Activated effector memory CD4-positive, alpha-beta T cell treated with anti-CD3 and anti-CD28 coated beads, Interleukin-2, amount 50 U/mL, for 16 hours (primary cell): ENCODE measurements around the gene KRT34.
"Not testable (repeated sequence)": the region's sequence is repeated elsewhere in the genome, so short reads cannot be mapped to it uniquely, and the experiment has no call there.

Experiments
- DNase-seq: peaks from one replicate; pipeline ENCODE4 v3.0.0-alpha.2; 2020

Gene KRT34

DNA sequence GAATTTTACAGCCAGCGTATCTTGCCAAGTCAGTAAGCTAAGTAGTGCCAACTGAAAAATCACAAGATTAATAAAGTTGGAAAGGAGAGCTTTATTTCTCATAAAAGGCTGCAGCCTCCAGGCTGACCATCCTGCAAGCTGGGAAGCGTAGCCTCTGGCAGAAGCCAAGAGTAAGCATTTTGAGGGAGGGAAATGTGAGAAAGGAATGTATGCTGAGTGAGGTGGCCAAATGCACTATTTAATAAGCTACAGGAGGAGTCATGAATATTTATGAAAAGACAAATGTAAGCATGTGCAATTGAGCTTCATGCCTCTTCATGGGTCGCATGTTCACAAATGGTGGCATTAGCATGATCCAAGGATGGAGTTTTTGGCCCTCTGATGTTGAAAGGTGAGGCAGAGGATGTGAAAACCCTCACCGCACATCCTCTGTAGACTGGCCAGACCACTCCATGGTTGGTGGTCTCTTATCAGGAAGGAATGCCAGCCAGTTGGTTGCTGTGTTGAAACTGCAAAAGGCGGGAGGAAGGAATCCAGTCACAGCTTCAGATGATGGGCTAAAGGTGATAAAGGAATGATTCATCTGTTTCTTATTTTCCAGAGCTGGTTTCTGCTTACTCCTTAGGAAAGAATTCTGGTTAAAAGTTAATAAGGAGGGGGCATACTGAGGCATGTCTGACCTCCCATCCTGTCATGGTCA lies 21.7 kb downstream of the KRT34 start:
- DNase-seq = no peak

- DNase-seq = no peak
These were observed 27.6 kb downstream of the KRT34 start for GRCh38 chr17:41354536-41354935.

- no peak for DNase-seq
These were observed 29.3 kb downstream of the KRT34 start for GRCh38 chr17:41352597-41353366.

DNA sequence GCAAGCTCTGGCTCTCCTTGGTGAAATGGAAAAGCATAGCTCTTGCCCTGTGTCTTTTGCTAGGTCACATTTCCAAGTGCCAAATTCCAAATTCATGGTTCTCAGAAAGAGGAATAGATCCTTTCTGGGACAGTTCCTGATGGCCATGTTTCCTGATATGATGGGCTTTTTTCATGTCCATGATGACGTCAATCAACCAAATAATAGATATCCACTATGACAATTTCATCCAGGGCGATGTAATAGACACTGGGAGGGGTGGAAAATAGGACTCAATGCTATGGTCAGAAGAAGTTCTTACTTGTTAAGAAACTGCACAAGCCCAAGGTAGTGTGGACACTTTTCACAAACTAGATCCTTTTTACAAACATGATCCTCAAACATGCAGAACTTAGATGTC lies 30.9 kb downstream of the KRT34 start:
- DNase-seq = no peak

DNA sequence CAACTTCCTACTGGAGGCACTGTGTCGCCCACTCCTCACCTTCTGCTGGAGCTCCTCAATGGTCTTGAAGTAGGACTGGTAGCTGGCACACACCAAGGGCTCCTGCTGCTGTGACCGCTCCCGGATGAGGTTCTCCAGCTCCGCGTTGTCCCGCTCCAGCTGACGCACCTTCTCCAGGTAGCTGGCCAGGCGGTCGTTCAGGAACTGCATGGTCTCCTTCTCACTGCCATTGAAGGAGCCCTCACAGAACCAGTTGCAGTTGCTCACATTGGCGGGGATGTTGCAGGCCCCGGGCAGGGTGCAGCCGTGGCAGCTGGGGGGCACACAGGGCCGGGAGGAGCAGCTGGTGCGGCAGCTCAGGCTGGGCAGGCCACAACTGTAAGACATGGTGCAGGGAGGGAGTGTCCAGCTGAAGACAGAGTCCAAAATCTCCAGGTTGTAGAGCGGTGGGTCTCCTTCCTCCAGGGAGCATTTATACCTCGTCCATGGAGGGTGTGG lies 31.7 kb downstream of the KRT34 start, which contains the start of gene KRT33A:
TSS of gene KRT33A (minus strand) at position 448 of the 498 bp plus-strand sequence. CDS start at position 387, 61 bp downstream.
- DNase-seq = not testable (repeated sequence)

DNA sequence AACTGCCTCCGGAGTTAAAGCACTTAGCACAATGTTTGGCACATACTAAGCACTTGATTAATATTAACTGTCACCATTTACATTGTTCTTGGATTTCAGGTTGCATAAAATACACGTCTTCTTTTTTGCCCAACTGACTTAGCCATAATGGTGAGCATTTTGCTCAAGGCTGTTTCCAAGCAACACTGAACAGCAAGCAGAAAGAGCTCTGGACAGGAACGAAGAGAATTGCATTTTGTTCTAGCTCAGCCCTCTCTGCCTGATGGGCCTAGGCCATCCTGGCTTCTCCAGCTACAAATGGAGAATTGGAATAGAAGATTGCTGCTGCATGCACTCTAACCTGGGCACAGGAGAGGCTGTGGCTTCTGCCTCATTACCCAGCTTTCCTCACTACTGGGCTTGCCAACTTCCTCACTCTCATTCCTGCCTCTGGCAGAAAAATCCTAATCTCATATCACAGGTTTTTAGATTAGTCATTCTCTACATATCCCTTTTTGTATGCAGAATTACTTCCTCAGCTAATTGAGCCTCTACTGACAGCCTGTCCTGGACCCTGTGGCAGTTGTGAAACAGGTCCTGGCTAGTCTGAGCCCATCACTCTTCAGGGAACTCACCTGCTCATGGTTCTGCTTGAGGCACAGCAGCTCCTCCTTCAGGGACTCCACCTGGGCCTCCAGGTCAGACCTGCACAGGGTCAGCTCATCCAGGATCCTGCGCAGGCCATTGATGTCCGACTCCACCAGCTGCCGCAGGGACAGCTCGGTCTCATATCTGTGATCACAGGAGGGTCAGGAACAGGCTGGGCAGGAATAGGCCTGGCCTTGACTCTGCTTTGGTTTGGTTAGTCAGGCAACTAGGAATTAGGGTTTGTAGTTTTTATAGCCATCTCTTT lies 34.0 kb downstream of the KRT34 start:
- no peak for DNase-seq

DNA sequence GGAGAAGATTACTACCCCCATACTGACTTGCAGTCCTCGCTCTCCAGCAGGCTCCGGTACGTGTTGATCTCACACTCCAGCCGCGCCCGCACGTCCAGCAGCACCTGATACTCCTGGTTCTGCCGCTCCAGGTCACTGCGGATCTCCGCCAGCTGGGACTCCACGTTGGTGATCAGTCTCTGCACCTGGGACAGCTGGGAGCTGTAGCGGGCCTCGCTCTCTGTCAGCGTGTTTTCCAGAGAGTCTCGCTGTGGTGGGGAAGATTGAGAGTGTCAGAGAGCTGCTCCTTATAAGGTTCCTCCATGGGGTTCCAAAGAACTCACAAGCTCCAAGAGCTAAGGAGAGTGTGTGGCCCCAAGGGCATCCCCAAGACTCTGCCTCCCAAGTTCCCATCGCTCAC lies 35.7 kb downstream of the KRT34 start:
- not testable (repeated sequence) for DNase-seq

GRCh38 chr17:41345992-41346391 lies 36.1 kb downstream of the KRT34 start:
- no peak for DNase-seq

DNA sequence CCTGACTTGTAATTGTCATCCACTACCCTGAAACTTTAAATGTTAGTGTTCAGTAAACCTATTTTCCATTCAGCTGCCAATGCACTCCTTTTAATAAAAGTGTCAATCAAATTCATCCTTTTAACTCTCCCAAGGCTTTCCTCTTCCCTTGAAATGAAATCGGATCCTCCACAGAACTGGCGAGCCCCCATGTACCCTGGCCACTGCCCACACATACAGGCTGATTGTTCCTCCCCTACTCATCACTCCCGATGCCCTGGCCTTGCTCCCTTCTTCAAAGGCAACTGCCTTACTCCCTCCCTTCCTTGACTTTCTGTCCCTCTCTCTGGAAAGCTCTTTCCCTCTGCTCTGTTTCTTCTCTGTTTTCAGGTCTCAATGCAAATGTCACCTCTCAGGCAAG lies 39.1 kb downstream of the KRT34 start:
- DNase-seq = no peak

DNA sequence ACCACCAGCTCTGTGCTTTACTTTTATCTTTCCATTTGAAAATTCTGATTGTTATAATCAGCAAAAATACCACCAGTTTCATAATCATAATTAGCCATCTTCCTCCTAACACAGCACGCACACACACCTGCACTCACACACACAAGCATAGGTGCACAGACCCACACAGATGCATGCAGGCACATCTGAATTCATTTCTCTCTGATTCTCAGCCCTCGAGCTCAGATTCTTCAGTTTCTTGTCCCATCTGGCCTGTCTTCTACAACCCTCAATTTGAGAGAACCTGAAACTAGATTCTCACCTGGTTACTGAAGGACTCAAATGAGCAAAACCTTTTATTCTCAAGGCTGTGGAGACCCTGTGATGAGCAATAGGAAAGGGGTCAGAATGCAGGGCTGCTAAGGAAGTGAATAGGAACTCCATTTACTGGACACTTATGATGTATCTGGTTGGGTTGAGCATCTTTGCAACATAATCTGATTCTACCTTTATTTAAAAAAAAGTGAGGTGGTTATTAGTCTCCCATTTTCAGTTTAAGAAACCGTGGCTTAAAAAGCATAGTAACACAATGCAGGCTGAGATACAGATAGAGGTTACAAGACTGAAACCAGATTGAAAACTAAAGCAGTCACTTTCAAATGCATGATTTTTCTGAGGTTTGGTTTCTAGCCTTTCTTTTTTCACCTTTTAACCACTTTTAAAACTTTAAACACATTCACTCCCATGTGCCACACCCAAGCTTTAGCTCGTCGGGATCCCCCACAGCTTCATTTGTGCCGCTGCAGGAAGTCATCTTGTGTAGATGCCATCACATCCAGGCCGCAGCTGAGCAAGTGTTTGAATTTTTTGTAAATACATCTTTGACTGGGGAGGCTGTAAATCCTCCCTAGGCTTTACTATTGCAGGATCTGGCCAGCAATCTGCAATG lies 40.9 kb downstream of the KRT34 start:
- DNase-seq = peak; percentile 79

DNA sequence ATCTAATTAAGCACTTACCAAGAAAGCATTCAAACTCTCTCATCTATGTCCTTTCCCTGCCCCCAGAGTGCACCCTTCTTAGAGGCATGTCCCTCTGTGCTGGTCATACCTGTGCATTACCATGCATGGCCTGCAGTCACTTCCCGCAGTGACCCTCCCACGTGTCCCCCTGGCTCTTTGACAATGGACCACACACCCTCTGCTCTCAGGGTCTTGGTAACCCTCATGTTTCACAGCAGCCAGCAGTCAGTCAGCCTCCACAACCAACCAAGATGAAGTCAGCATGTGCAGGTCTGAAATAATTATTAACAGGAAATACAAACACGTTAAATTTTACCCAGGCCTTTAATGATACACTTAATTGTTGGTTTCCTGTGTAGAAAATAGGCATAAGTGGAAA lies 41.6 kb downstream of the KRT34 start:
- no peak for DNase-seq

DNA sequence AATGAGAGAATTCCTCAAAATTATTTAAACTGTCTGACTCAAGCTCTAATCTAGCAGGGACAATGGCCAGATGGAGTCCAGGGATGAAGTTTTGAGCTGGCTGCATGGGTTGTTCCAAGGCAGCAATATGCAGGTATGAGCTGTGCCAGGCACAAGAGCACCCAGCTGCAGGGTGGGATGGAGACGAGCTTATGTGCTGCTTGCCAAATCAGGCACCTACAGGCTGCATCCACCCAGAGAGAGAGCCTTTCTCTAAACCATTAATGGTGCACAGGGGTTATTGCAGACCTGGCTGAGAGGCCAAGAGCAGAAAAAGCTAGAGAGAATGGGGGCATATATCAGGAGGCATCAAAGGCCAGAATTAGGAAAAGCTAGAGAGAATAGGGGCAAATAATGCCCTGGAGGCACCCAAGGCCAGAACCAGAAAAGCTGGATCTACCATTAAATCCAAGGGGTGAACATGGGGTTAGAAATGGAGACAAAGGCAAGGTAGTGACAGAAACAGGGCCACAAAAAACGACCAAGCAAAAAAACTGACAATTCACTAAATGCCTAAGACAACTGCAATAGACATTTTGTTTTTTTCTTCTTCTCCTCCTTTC lies 42.4 kb downstream of the KRT34 start:
- no peak for DNase-seq

GRCh38 chr17:41338961-41339485 lies 43.1 kb downstream of the KRT34 start:
- DNase-seq = peak; percentile 74

- no peak for DNase-seq
These were observed 46.4 kb downstream of the KRT34 start for GRCh38 chr17:41335747-41336146.

DNA sequence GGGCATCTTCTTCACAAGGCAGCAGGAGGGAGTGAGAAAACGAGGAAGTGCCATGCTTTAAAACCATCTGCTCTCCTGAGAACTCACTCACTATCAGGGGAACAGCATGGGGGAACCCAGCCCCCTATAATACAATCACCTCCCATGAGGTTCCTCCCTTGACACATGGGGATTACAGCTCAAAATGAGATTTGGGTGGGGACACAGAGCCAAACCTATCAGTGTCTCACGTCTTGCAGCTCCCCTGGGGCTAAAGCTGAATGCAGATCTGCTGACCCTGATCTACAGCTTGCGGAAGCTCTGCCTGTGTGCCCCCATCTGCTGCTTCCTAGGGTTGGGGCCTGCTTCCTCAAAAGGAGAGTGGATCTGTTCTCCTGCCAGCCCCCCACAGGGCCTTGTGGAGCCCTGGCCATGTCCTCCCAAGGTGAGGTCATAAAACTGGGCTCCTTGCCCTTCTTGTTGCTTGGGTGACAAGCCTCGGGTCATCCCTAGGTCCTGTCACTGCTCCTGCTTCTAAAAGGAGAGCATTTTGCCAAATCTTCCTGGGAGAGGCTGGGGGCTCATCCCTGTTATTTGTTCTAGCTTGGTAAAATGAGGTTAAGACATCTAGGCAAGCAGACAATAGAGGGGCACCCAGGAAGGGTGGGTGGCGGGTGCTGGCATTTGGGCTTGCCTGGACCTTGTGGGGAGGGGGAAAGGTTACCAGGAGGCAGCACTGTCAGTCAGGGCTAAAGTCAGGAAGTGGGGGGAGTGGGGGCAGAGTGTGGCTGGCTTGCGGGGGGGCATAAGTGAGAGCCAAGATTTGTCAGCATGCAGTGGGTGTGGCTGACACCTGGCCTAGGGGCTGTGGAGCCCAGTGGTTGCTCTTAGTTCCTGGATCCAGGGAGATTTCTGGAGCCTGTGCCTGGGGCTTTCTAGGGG lies 47.5 kb downstream of the KRT34 start:
- DNase-seq = no peak

DNA sequence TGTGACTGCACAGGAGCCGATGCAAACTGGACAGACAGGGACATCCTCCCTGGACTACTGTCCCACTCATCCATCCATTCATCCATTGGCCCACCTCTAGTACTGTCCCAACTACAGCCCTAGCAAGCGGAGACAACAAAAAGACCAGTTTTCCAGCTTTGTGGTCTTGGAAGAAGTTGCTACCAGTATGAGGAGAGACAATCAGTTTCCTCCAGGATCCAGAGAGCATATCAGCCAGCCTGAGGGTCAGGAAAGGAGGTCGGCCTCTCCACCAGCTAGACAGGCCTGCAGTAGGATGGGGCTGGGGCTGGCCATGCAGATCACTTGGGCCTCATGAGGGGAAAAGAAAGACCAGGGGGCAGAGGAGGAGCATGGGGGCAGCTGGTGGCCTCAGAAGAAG lies 48.3 kb downstream of the KRT34 start:
- DNase-seq = no peak

- no peak for DNase-seq
These were observed 49.0 kb downstream of the KRT34 start for GRCh38 chr17:41333098-41333497.

GRCh38 chr17:41332239-41332638 lies 49.9 kb downstream of the KRT34 start:
- DNase-seq = no peak

GRCh38 chr17:41331606-41332005 lies 50.5 kb downstream of the KRT34 start:
- no peak for DNase-seq

DNA sequence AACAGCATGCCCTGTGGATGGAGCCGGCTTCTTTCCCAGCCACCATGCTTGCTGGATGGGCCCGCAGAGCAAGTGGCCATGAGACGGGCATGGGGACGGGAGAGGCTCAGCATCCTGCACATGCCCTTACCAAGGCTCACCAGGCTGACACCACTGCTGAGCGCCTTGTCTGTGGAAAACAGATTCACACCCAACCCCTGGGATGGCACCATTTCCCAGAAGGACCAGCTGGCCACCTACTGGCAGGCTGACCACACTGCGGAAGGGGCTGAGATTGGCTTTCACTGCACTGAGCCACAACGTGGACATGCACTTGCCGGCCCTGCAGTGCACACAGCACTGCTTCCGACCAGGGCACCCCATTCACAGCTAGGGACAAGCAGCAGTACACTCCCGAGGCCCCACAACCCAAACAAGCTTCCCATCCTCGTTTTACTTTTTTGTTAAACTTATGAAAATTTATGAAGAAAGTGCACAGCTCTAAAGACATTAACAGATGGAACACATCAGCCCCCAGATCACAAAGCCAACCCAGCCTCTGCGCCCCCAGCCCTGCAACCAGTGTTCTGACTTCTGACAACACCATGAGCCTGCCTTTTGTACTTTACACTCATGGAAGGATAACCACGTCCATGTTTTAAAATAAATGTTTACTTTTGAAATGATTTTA lies 52.7 kb downstream of the KRT34 start:
- DNase-seq = peak; percentile 64
